ENCODE results near the gene ENG.

DNA sequence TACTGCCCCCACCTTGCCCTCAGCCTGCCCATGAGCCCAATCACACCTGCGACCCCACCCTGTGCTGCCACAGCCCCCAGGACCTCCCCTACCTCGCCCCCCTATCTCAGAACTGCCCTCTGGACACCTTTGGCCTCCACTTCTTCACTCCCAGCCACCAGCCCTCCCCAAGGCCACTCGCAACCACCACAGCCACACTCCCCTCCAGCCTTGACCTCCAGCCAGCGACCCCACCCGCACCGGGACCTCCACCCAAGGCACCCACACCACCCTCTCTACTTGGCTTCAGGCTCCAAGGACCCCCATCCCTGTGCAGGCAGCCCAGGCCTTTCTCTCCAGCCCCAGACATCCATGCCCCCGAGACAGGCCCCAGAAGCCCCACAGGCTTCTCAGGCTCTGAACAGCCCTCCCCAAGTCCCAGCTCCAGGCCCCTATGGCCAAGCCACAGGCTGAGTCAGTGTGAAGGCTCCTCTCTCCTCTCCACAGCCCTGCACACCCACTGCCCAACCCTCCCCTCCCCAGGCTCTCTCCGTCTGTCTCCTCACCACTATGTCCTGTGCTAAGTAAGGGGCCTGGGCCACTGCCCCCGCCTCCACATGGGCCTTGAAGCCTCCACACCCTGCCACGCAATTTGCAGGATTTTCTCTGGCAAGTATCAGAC lies 21.0 kb upstream of the ENG start:
- TF ChIP-seq POLR2A (IDR thresholded peaks at IDR 0.05) (no peak), POLR2AphosphoS5 (IDR thresholded peaks at IDR 0.05) (no peak), EP300 (IDR thresholded peaks at IDR 0.05) (no peak)
- TF ChIP-seq, protein P1, sequence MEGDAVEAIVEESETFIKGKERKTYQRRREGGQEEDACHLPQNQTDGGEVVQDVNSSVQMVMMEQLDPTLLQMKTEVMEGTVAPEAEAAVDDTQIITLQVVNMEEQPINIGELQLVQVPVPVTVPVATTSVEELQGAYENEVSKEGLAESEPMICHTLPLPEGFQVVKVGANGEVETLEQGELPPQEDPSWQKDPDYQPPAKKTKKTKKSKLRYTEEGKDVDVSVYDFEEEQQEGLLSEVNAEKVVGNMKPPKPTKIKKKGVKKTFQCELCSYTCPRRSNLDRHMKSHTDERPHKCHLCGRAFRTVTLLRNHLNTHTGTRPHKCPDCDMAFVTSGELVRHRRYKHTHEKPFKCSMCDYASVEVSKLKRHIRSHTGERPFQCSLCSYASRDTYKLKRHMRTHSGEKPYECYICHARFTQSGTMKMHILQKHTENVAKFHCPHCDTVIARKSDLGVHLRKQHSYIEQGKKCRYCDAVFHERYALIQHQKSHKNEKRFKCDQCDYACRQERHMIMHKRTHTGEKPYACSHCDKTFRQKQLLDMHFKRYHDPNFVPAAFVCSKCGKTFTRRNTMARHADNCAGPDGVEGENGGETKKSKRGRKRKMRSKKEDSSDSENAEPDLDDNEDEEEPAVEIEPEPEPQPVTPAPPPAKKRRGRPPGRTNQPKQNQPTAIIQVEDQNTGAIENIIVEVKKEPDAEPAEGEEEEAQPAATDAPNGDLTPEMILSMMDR (IDR thresholded peaks at IDR 0.05): no peak

All from stomach (tissue), 4 donors.